ENCODE data around the gene SOX1. TPM values are rescaled to one million over a fixed set of nuclear protein-coding genes. Genes with fewer than 3 reads are reported as not detected.

Gene SOX1
- total RNA-seq, 6 experiments from 2014 or later: not detected

DNA sequence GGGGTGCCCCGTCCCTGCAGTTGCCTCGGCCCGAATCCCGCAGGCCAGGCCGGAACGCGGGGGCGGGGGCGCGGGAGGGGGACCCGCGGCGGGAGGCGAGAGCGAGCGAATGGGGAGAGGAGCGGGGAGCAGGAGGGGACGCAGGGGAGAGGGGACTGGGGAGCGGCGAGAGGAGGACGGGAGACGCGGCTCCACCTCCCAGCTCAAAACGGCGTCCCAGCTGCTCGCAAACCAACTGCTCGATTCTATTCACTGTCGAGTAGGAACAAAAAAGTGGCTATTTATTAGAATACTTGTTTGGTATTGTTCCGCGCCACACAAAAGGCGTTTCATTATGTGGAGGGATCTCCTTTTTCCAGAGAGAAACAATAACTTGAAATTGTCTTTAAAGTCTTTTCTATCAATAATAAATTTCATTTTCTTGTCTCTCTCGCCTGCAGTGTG lies 10.6 kb upstream of the SOX1 start:
- TF ChIP-seq CTCF (IDR thresholded peaks at IDR 0.05): no peak
- Mint-ChIP-seq H3K4me3 (no peak overlapping the region), H3K27me3 (ENCODE audit: insufficient read depth) (peaks cover 34% of the 10 kb centered on the region), H3K9me3 (peaks cover 13% of the 10 kb centered on the region; the same call in 1 of the 2 replicates), H3K27ac (no peak overlapping the region), H3K36me3 (ENCODE audit: low read depth) (no peaks in the 10 kb centered on the region), H3K4me1 (ENCODE audit: low read depth) (no peaks in the 10 kb centered on the region)
- DNase-seq: no peak

- TF ChIP-seq CTCF (IDR thresholded peaks at IDR 0.05): no peak
- Mint-ChIP-seq H3K9me3 (peaks cover 13% of the 10 kb centered on the region; the same call in 1 of the 2 replicates), H3K4me3 (no peak overlapping the region), H3K27me3 (ENCODE audit: insufficient read depth) (peaks cover 37% of the 10 kb centered on the region), H3K27ac (no peak overlapping the region), H3K36me3 (ENCODE audit: low read depth) (no peaks in the 10 kb centered on the region), H3K4me1 (ENCODE audit: low read depth) (no peaks in the 10 kb centered on the region)
- DNase-seq: no peak
These were observed 10.1 kb upstream of the SOX1 start for GRCh38 chr13:112056739-112057438.

- Mint-ChIP-seq H3K4me3 (no peak overlapping the region), H3K27me3 (ENCODE audit: insufficient read depth) (peaks cover 37% of the 10 kb centered on the region)
These were observed 9.6 kb upstream of the SOX1 start for GRCh38 chr13:112057439-112057735.

DNA sequence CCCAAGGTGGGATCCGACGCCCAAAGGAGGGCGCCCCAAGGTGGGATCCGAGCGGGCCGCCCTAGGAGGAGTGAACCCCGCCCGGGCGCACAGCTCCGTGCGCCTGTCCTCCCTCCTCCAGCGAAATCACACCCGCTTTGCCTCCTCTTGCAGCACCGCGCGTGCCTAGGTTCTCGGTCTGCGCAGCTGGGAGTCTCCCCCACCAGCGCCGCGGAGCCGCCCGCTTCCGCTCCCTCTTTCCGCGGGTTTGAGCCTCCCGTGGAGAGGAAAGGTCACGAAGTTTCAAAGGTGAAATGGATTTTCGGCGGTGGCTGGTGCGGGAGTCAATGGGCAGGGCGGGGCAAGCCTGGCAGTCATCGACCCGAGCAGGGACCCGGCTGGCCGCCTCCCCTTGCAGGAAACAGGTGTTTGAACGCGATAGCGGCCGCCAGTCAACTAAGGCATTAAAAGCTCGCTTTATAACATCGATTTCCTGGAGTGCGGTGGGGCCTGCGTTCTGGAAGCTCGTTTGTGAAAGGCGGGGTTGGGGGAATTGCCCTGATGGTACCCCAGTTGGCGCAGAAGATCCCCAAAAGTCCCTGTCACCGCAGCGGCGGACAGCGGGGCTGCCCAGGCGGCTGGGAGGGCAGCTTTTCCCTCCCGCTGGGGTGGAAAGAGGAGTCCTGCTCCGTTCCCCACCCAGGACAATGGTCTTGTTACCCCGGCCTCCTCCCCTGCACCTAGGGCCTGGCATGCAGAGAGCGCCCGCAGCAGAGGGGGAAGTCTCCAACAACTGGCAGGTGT lies 9.0 kb upstream of the SOX1 start:
- no peak for TF ChIP-seq CTCF (IDR thresholded peaks at IDR 0.05)
- no peaks in the 10 kb centered on the region for H3K36me3 Mint-ChIP-seq (ENCODE audit: low read depth)
- H3K27ac Mint-ChIP-seq: no peak overlapping the region
- H3K27me3 Mint-ChIP-seq (ENCODE audit: insufficient read depth): peaks cover 37% of the 10 kb centered on the region
- no peak overlapping the region for H3K4me3 Mint-ChIP-seq
- no peak for DNase-seq
- peaks cover 13% of the 10 kb centered on the region; the same call in 1 of the 2 replicates for H3K9me3 Mint-ChIP-seq
- H3K4me1 Mint-ChIP-seq (ENCODE audit: low read depth): no peaks in the 10 kb centered on the region

More at GRCh38 chr13:112057439-112057735, 9.6 kb upstream of the SOX1 start:
- TF ChIP-seq CTCF (IDR thresholded peaks at IDR 0.05): no peak
- no peaks in the 10 kb centered on the region for H3K36me3 Mint-ChIP-seq (ENCODE audit: low read depth)
- H3K4me1 Mint-ChIP-seq (ENCODE audit: low read depth): no peaks in the 10 kb centered on the region
- no peak overlapping the region for H3K27ac Mint-ChIP-seq
- H3K9me3 Mint-ChIP-seq: peaks cover 13% of the 10 kb centered on the region; the same call in 1 of the 2 replicates
- DNase-seq: no peak

DNA sequence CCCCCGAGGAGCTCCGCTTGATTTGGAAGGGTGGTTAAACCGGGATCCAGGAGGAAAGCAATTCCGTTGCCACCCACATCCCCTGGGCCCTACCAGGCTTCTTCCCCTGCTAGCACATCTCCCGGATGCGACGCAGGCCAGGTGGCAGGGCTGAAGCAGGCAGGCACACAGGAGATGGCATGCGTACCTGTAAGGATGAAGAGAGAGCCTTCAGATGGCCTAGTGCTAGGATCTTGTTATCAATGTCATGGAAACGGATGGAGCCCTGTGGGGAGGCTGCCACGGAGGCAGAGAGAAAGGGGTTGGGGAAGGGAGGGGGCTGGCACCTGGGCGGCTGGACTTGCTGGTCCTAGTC lies 8.5 kb upstream of the SOX1 start:
- Mint-ChIP-seq H3K27me3 (ENCODE audit: insufficient read depth) (peaks cover 39% of the 10 kb centered on the region), H3K27ac (no peak overlapping the region), H3K4me1 (ENCODE audit: low read depth) (no peaks in the 10 kb centered on the region), H3K9me3 (peaks cover 13% of the 10 kb centered on the region; the same call in 1 of the 2 replicates), H3K4me3 (no peak overlapping the region), H3K36me3 (ENCODE audit: low read depth) (no peaks in the 10 kb centered on the region)
- no peak for TF ChIP-seq CTCF (IDR thresholded peaks at IDR 0.05)
- DNase-seq: no peak

All from HFFc6 (cell line).